NOMO-1 treated with dmso at 0.1 percent for 144 hours (cell line): Measurements from ENCODE around the gene FAM241B.

Experiments used
- DNase-seq: peaks from one replicate; lab custom pipeline; 2025; ENCODE audit not compliant: unreplicated experiment; lab: John Stamatoyannopoulos, UW

FAM241B gene

GRCh38 chr10:69629897-69630650 is at the start of gene FAM241B:
TSS of gene FAM241B (plus strand) at chr10:69630247. CDS start at chr10:69631744, 1,497 bp downstream.
- no peak for DNase-seq

DNA sequence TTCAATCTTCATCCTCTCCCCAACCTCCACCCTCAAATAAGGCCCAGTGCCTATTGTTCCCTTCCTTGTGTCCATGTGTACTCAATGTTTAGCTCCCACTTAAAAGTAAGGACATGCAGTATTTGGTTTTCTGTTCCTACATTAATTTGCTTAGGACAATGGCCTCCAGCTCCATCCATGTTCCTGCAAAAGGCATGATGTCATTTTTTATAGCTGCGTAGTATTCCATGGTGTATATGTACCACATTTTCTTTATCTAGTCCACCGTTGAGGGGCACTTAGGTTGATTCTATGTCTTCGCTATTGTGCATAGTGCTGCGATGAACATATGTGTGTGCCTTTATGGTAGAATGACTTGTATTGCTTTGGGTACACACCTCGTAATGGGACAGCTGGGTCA is 49.6 kb upstream of the FAM241B start:
- no peak for DNase-seq

- no peak for DNase-seq
Observed at GRCh38 chr10:69583106-69583505, 46.9 kb upstream of the FAM241B start.

DNA sequence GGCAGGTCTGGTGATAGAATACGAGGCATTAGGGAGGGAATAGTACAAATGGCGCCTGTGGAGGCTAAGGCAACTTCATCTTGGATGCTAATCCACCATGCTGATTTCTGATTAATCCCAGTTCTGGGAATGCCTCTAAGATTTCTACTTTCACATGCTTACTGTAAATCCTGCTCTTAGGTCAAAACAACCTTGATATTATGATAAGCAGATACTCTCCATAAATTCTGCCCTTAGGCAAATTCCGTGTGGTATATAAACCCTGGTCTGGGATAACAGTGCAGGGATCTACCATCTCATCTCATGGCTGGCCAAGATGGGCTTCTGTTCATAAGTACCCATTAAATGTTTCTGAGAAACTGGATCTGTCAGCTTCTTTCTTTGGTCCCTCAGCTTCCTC is 45.4 kb upstream of the FAM241B start:
- DNase-seq = no peak

DNA sequence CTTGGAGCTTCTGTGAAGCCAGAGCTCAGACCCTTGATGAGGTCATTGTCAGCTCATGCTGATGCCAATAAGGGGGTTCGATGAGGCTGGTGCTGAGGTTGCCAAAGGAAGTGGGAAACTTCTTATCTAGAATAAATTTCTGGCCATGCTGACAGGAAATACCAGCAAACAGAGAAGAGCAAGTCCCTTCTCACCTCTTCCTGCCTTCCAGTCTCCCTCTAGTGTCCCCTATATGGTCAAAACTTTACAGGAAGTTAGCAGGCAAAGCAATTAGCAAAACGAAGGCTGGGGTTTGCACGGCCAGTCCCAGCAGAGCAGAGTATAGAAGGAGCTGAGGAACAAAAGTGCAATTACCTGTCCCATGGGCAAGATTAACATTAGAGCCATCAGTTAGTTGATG is 41.7 kb upstream of the FAM241B start:
- no peak for DNase-seq

DNA sequence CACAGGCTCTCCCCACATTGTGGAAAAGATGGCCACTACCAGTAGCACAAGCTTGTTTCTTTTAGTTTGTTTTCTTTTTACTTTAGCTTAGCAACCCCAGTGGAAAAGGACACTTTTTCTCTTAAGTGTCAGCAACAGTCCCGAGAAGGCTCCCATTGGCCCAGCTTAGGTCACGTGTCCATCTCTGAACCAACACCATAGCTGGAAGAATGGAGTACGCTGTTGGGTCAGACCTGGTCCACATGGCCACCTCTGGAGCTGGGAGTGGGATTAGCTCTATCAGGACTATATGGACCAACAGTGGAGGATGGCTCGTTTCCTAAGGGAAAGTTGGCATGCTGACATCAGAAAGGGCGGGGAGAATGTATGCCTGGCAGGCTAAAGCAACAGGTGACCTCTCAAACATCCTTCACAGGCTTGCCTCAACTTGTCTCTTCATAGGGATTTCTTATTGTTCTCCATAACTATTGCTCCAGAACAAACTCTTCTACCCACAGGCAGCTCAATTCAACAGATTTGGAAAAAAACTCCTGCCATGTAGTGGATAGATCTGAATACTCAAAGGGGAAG is 29.2 kb upstream of the FAM241B start:
- DNase-seq = no peak

GRCh38 chr10:69609077-69609476 is 21.0 kb upstream of the FAM241B start:
- no peak for DNase-seq

DNA sequence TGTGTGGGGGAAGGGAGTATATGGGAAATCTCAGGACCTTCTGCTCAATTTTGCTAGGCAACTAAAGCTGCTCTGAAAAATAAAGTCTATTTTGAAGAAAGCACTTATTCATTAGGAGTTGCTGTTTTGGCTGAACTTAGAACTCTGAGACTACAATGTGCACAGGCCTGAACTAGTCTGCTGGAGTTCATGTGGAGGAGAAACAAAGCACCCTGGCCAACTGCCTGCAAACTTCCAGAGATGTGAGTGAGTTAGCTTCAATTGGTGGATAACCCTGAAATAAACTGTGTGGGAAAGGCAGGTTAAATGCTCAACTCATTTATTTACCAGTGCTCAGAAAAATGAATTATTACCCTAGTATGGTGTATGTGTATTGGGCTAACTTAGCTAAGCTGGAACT is 17.3 kb upstream of the FAM241B start:
- DNase-seq = no peak

DNA sequence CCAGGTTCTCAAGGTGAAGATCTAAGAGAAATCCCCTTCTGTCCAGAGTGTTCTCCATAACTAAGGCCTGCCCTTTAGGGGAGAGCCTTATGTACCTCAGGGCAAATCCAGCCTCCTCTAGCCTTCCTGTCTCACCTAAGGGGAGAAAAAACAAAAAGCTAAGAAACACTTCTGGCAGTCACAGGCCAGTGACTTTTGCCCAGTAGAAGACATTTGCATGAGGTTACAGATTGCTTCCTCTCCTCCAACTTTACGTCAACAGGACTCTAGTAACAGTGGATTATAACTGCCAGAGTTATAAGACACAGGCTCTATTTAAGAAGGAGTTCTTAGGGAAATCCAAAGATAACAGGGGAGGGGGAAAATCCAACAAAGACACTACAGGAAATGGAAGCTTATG is 15.9 kb upstream of the FAM241B start:
- DNase-seq = no peak

- DNase-seq = no peak
Observed at GRCh38 chr10:69616358-69616757, 13.7 kb upstream of the FAM241B start.

GRCh38 chr10:69618746-69619145 is 11.3 kb upstream of the FAM241B start:
- no peak for DNase-seq

DNA sequence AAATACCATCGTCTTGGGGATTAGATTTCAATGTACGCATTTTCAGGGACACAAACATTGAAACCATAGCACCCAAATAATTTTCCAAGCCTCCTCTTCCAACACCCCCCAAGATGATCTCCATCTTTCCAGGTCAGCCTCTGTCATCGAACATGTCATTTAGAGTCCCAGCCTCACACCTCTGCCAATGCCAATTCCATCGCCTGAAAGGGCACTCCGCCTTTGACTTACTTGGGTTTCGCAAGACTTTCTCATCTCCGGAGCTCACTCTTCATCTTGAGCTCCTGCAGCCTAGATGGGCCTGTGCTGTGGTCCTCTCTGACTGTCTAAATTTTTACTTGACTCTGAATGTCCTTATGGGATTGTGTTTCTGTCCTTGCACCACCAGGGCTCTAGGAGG is 10.4 kb upstream of the FAM241B start:
- DNase-seq = no peak

DNA sequence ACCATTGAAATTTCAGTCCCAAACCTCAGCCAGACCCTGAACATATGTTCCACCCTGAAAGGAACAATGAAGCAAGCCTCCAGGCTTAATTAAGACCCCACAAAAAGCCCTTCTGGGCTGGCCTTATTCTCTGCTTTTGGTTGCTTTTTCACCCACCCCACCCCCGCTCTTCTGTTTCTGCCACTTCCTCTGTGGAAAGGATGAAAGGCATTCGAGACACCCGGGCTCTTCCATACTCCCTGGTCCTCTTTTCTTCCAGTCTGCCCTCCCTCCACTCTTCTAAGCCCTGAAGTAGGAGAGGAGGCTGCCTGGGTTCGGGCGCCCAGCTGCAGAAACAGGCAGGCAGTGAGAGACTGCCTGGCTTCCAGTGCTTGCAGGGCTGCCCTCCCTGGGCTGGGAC is 9.4 kb upstream of the FAM241B start:
- no peak for DNase-seq

DNA sequence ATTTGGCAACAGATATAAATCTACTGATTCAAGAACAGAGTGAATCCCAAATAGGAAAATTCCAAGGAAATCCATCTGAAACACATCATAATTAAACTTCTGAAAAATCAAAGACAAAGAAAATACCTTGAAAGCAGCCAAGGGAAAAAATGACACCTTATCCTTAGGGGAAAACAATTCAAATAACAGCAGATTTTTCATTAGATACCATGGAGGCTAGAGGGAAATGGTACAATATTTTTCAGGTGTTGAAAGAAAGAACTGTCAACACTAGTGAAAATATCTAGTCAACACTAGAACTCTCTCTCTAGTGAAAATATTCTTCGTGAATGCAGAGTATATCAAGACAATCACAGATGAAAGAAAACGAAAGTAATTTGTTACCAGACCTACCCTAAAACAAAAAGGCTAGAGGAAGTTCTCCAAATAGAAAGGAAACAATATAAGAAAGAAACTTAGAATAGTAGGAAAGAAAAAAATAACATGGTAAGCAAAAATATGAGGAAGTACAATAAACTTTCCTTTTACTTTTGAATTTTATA is 5.7 kb upstream of the FAM241B start:
- no peak for DNase-seq

DNA sequence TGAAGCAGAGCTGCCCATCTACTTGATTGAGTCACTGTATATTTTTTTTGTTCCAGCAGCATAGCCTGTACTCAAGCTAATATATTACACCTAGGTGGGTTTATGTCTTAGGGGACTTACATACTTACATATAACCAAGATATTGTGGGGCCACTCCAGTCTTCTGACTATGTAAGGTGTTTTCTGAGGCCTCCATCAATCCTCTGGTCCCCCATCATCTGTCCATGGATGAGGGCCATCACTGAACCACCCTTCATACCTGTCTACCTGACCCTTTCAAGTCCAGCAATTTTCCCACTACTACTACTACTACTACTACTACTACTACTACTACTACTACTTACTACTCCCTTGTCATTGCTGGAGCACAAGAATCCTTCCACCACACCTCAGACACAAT is 3.2 kb upstream of the FAM241B start:
- no peak for DNase-seq

GRCh38 chr10:69628891-69629290 is 1.2 kb upstream of the FAM241B start:
- no peak for DNase-seq

- DNase-seq = no peak
Observed at GRCh38 chr10:69629519-69629896, 539 bp upstream of the FAM241B start.

GRCh38 chr10:69630651-69631400 is 779 bp downstream of the FAM241B start:
- DNase-seq = no peak

- no peak for DNase-seq
Observed at GRCh38 chr10:69631566-69631965, 1.5 kb downstream of the FAM241B start.

- DNase-seq = no peak
Observed at GRCh38 chr10:69632516-69633199, 2.6 kb downstream of the FAM241B start.
